H9 (cell line): ENCODE results near the gene SLBP. TPM values are rescaled to one million over a fixed set of nuclear protein-coding genes. Genes with fewer than 3 reads are reported as not detected.

Experiments used
- DNase-seq: peaks from one replicate; pipeline ENCODE4 v3.0.0-alpha.2; 2017
- H2AFZ ChIP-seq: one replicate; pipeline ENCODE4 v1.6.1; 2013; ENCODE audit warnings: mild to moderate bottlenecking, low read length, control low read depth, moderate library complexity
- H2AK5ac ChIP-seq: 2 replicates; pipeline ENCODE4 v1.6.1; 2013; ENCODE audit warnings: low read length, control low read depth, mixed read lengths; ENCODE audit not compliant: insufficient read length
- H2BK120ac ChIP-seq: one replicate; pipeline ENCODE4 v1.6.1; 2013; ENCODE audit warnings: low read depth, mild to moderate bottlenecking, low read length, control low read depth, inconsistent platforms; ENCODE audit not compliant: poor library complexity, severe bottlenecking
- H2BK12ac ChIP-seq: 2 replicates; pipeline ENCODE4 v1.6.1; 2013; ENCODE audit warnings: low read length, control low read depth, mixed read lengths, low read depth; ENCODE audit not compliant: insufficient read length
- H2BK15ac ChIP-seq: 2 replicates; pipeline ENCODE4 v1.6.1; 2013; ENCODE audit warnings: low read depth, low read length, control low read depth
- H2BK20ac ChIP-seq: one replicate; pipeline ENCODE4 v1.6.1; 2013; ENCODE audit warnings: low read depth, mild to moderate bottlenecking, low read length, control low read depth, inconsistent platforms; ENCODE audit not compliant: poor library complexity, severe bottlenecking
- H2BK5ac ChIP-seq: 2 replicates; pipeline ENCODE4 v1.6.1; 2013; ENCODE audit warnings: low read length, control low read depth, mixed read lengths; ENCODE audit not compliant: insufficient read length
- H3K14ac ChIP-seq: 2 replicates; pipeline ENCODE4 v1.6.1; 2013; ENCODE audit warnings: low read length, control low read depth; ENCODE audit not compliant: insufficient read depth
- H3K18ac ChIP-seq: 2 replicates; pipeline ENCODE4 v1.6.1; 2013; ENCODE audit warnings: low read depth, mild to moderate bottlenecking, mixed read lengths, low read length, control low read depth; ENCODE audit not compliant: insufficient read length
- H3K23ac ChIP-seq: 2 replicates; pipeline ENCODE4 v1.6.1; 2013; ENCODE audit warnings: low read length, control low read depth, mixed read lengths, low read depth; ENCODE audit not compliant: insufficient read length
- H3K23me2 ChIP-seq: 2 replicates; pipeline ENCODE4 v1.6.1; 2013; ENCODE audit warnings: low read depth, mild to moderate bottlenecking, mixed read lengths, low read length, control low read depth; ENCODE audit not compliant: insufficient read length, poor library complexity, severe bottlenecking
- H3K27ac ChIP-seq: 2 replicates; pipeline ENCODE4 v1.5.1; 2013; ENCODE audit warnings: low read length, control low read depth, mixed read lengths, low read depth; ENCODE audit not compliant: insufficient read length
- H3K27me3 ChIP-seq: 2 replicates; pipeline ENCODE4 v1.6.1; 2013; ENCODE audit warnings: low read length, control low read depth, inconsistent platforms; ENCODE audit not compliant: insufficient read depth
- H3K4ac ChIP-seq: 2 replicates; pipeline ENCODE4 v1.6.1; 2013; ENCODE audit warnings: low read depth, mild to moderate bottlenecking, control low read depth, inconsistent platforms, low read length, moderate library complexity
- H3K4me1 ChIP-seq: 2 replicates; pipeline ENCODE4 v1.6.1; 2013; ENCODE audit warnings: low read length, control low read depth, inconsistent platforms; ENCODE audit not compliant: insufficient read depth
- H3K4me2 ChIP-seq: 2 replicates; pipeline ENCODE4 v1.6.1; 2013; ENCODE audit warnings: low read length, control low read depth, mixed read lengths; ENCODE audit not compliant: insufficient read length, insufficient read depth
- H3K56ac ChIP-seq: 2 replicates; pipeline ENCODE4 v1.6.1; 2013; ENCODE audit warnings: low read depth, mild to moderate bottlenecking, mixed read lengths, low read length, control low read depth; ENCODE audit not compliant: insufficient read length
- H3K79me1 ChIP-seq: 2 replicates; pipeline ENCODE4 v1.6.1; 2013; ENCODE audit warnings: low read depth, mild to moderate bottlenecking, moderate library complexity, low read length, control low read depth, inconsistent platforms; ENCODE audit not compliant: insufficient read depth, poor library complexity, severe bottlenecking
- H3K79me2 ChIP-seq: 2 replicates; pipeline ENCODE4 v1.6.1; 2013; ENCODE audit warnings: low read length, control low read depth, inconsistent platforms; ENCODE audit not compliant: insufficient read depth
- H3K9ac ChIP-seq: 2 replicates; pipeline ENCODE4 v1.6.1; 2013; ENCODE audit warnings: low read length, control low read depth, mixed read lengths; ENCODE audit not compliant: insufficient read length; ENCODE audit errors: extremely low read depth
- H3K9me3 ChIP-seq: one replicate; pipeline ENCODE4 v1.6.1; 2013; ENCODE audit warnings: low read depth, low read length, inconsistent platforms; ENCODE audit not compliant: control insufficient read depth
- H3T11ph ChIP-seq: one replicate; pipeline ENCODE4 v1.6.1; 2013; ENCODE audit warnings: mild to moderate bottlenecking, low read length, control low read depth, inconsistent platforms
- H4K20me1 ChIP-seq: one replicate; pipeline ENCODE4 v1.6.1; 2013; ENCODE audit not compliant: control insufficient read depth, insufficient read length, insufficient read depth
- H4K5ac ChIP-seq: 2 replicates; pipeline ENCODE4 v1.6.1; 2013; ENCODE audit warnings: low read depth, mild to moderate bottlenecking, mixed read lengths, low read length, control low read depth; ENCODE audit not compliant: insufficient read length
- H4K8ac ChIP-seq: replicated peaks from 2 replicates; pipeline ENCODE4 v1.6.1; 2013; ENCODE audit warnings: low read length, control low read depth, mixed read lengths, low read depth; ENCODE audit not compliant: insufficient read length
- H4K91ac ChIP-seq: 2 replicates; pipeline ENCODE4 v1.6.1; 2013; ENCODE audit warnings: low read depth, mild to moderate bottlenecking, moderate library complexity, mixed read lengths, low read length, control low read depth; ENCODE audit not compliant: insufficient read length
- H3K27ac Mint-ChIP-seq, 3 experiments: 2 replicates in 2 of 3; 3 replicates in 1 of 3; pipeline ENCODE4 v1.8.0; 2020 to 2021; ENCODE audit warnings: mixed read lengths in 3 of 3, mild to moderate bottlenecking in 1 of 3, moderate library complexity in 1 of 3
- H3K27me3 Mint-ChIP-seq: 2 replicates; pipeline ENCODE4 v1.8.0; 2021; ENCODE audit warnings: low read depth, mild to moderate bottlenecking, moderate library complexity, mixed read lengths
- H3K36me3 Mint-ChIP-seq, 3 experiments: 2 replicates in 2 of 3; 3 replicates in 1 of 3; pipeline ENCODE4 v1.8.0; 2020 to 2021; ENCODE audit warnings: low read depth in 3 of 3, mixed read lengths in 3 of 3; ENCODE audit not compliant: insufficient read depth in 1 of 3
- H3K4me1 Mint-ChIP-seq, 2 experiments: 2 replicates each; pipeline ENCODE4 v1.8.0; 2020; ENCODE audit warnings: mixed read lengths in 2 of 2
- H3K4me3 Mint-ChIP-seq, 2 experiments: 2 replicates in 1 of 2; 3 replicates in 1 of 2; pipeline ENCODE4 v1.8.0; 2020 to 2021; ENCODE audit warnings: mild to moderate bottlenecking in 2 of 2, mixed read lengths in 2 of 2, moderate library complexity in 1 of 2
- H3K9me3 Mint-ChIP-seq, 2 experiments: 2 replicates in 1 of 2; 3 replicates in 1 of 2; pipeline ENCODE4 v1.8.0; 2020; ENCODE audit warnings: mild to moderate bottlenecking in 2 of 2, mixed read lengths in 2 of 2, moderate library complexity in 1 of 2
- WGBS: extraction: QIAGEN DNeasy Blood & Tissue Kit; methylation state at CpG from one replicate; pipeline ENCODE4 v1.1.7; 2013; ENCODE audit warnings: missing lambda C conversion rate, low lambda C conversion rate, mixed read lengths; ENCODE audit not compliant: insufficient read length; ENCODE audit errors: extremely low coverage; 5-methylcytosine and 5-hydroxymethylcytosine counted together
- total RNA-seq: library from RNA; stranded (reverse); gene quantifications from 2 replicates; pipeline ENCODE4 v1.2.1, GENCODE V29; 2021
- TF ChIP-seq, protein P1 (sequence below): fragments of 200-600 bp; sonication (generic); conservative IDR thresholded peaks from 3 replicates; pipeline ENCODE4 v1.8.0; 2021; ENCODE audit warnings: antibody characterized with exemption, mild to moderate bottlenecking

The SLBP gene
- total RNA-seq, 1 experiment from 2014 or later: 62.7 TPM

GRCh38 chr4:1726146-1726934 lies 14.2 kb upstream of the SLBP start:
- Histone ChIP-seq H4K91ac (no peak overlapping the region), H3K9me3 (no peaks in the 10 kb centered on the region), H3K14ac (no peak overlapping the region), H3T11ph (no peak overlapping the region), H2AK5ac (no peak overlapping the region), H3K27me3 (no peaks in the 10 kb centered on the region), H4K5ac (no peak overlapping the region), H4K20me1 (peaks cover 5% of the 10 kb centered on the region), H3K4me1 (no peaks in the 10 kb centered on the region), H3K23ac (no peak overlapping the region), H3K79me2 (peaks cover 22% of the 10 kb centered on the region; the same call in 1 of the 2 replicates), H3K4me2 (no peak overlapping the region), H2BK120ac (no peak overlapping the region), H2BK12ac (no peak overlapping the region), H2BK15ac (no peak overlapping the region), H3K79me1 (peaks cover 16% of the 10 kb centered on the region), H3K56ac (no peak overlapping the region), H3K4ac (no peak overlapping the region), H2AFZ (no peak overlapping the region), H4K8ac (no peak overlapping the region), H3K27ac (no peak overlapping the region), H3K23me2 (peaks cover 8% of the 10 kb centered on the region), H3K9ac (no peak overlapping the region), H3K18ac (no peak overlapping the region), H2BK20ac (no peak overlapping the region), H2BK5ac (no peak overlapping the region)
- peaks cover 20 to 25% of the 10 kb centered on the region in 2 experiments for H3K4me1 Mint-ChIP-seq
- TF ChIP-seq, protein P1, sequence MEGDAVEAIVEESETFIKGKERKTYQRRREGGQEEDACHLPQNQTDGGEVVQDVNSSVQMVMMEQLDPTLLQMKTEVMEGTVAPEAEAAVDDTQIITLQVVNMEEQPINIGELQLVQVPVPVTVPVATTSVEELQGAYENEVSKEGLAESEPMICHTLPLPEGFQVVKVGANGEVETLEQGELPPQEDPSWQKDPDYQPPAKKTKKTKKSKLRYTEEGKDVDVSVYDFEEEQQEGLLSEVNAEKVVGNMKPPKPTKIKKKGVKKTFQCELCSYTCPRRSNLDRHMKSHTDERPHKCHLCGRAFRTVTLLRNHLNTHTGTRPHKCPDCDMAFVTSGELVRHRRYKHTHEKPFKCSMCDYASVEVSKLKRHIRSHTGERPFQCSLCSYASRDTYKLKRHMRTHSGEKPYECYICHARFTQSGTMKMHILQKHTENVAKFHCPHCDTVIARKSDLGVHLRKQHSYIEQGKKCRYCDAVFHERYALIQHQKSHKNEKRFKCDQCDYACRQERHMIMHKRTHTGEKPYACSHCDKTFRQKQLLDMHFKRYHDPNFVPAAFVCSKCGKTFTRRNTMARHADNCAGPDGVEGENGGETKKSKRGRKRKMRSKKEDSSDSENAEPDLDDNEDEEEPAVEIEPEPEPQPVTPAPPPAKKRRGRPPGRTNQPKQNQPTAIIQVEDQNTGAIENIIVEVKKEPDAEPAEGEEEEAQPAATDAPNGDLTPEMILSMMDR: peak; percentile 98
- H3K27ac Mint-ChIP-seq: peak overlapping the region; percentile 1 to 90 (median 78); a peak in 6 of 7 replicates
- no peak overlapping the region for H3K4me3 Mint-ChIP-seq
- peak; percentile 94 for DNase-seq
- H3K27me3 Mint-ChIP-seq: no peaks in the 10 kb centered on the region; the same call in 1 of the 2 replicates
- H3K9me3 Mint-ChIP-seq: no peaks in the 10 kb centered on the region
- no CpG with 5 or more reads among the region's 17 CpGs for WGBS
- peaks cover 60 to 83% (median 83%) of the 10 kb centered on the region in 3 experiments for H3K36me3 Mint-ChIP-seq
